NT2/D1 (cell line): Measurements from ENCODE around the gene PFKP.

Experiments used
- DNase-seq: peaks from one replicate; pipeline ENCODE4 v3.0.0-alpha.2; 2011; ENCODE audit warnings: low read depth, low spot score
- H3K27me3 ChIP-seq: 2 replicates; pipeline ENCODE4 v1.6.0; 2011; ENCODE audit warnings: mild to moderate bottlenecking; ENCODE audit not compliant: insufficient read length, insufficient read depth
- H3K36me3 ChIP-seq: 2 replicates; pipeline ENCODE4 v1.6.1; 2011; ENCODE audit warnings: mild to moderate bottlenecking, low read length, mixed read lengths; ENCODE audit not compliant: insufficient read depth, insufficient read length
- H3K4me1 ChIP-seq: 2 replicates; pipeline ENCODE4 v1.5.1; 2011; ENCODE audit not compliant: insufficient read depth, insufficient read length
- H3K4me3 ChIP-seq: 2 replicates; pipeline ENCODE4 v1.5.1; 2011; ENCODE audit warnings: low read depth; ENCODE audit not compliant: insufficient read length
- H3K9ac ChIP-seq: 2 replicates; pipeline ENCODE4 v1.6.0; 2011; ENCODE audit warnings: low read depth; ENCODE audit not compliant: insufficient read length
- H3K9me3 ChIP-seq: 2 replicates; pipeline ENCODE4 v1.5.1; 2011; ENCODE audit warnings: mild to moderate bottlenecking, low read length; ENCODE audit not compliant: insufficient read depth
- SUZ12 ChIP-seq: IDR thresholded peaks from 2 replicates; pipeline ENCODE4 v1.6.1; 2011; ENCODE audit not compliant: insufficient read length, insufficient read depth; ENCODE audit errors: extremely low read depth
- YY1 ChIP-seq: IDR thresholded peaks from 2 replicates; pipeline ENCODE4 v1.6.1; 2011; ENCODE audit not compliant: insufficient read length, insufficient read depth
- ZNF274 ChIP-seq: IDR thresholded peaks from 2 replicates; pipeline ENCODE4 v1.6.1; 2011; ENCODE audit warnings: mild to moderate bottlenecking, low read depth, low read length

The PFKP gene

GRCh38 chr10:3110782-3111620 is 43.7 kb downstream of the PFKP start:
- peaks cover 75% of the 10 kb centered on the region for H3K36me3 ChIP-seq
- TF ChIP-seq SUZ12 (no peak), ZNF274 (no peak), YY1 (no peak)
- no peaks in the 10 kb centered on the region for H3K4me1 ChIP-seq
- no peaks in the 10 kb centered on the region for H3K27me3 ChIP-seq
- DNase-seq: no peak
- no peaks in the 10 kb centered on the region for H3K9me3 ChIP-seq
- H3K4me3 ChIP-seq: no peak overlapping the region
- no peak overlapping the region for H3K9ac ChIP-seq

- H3K4me1 ChIP-seq: no peaks in the 10 kb centered on the region
- no peaks in the 10 kb centered on the region for H3K27me3 ChIP-seq
- DNase-seq: no peak
- H3K4me3 ChIP-seq: no peak overlapping the region
- H3K36me3 ChIP-seq: peaks cover 80% of the 10 kb centered on the region
- no peak overlapping the region for H3K9ac ChIP-seq
- no peaks in the 10 kb centered on the region for H3K9me3 ChIP-seq
- TF ChIP-seq YY1 (no peak), SUZ12 (no peak), ZNF274 (no peak)
These were observed 44.3 kb downstream of the PFKP start for GRCh38 chr10:3111621-3112163.

GRCh38 chr10:3113343-3113720 is 46.0 kb downstream of the PFKP start:
- H3K36me3 ChIP-seq: peaks cover 81% of the 10 kb centered on the region
- no peaks in the 10 kb centered on the region for H3K9me3 ChIP-seq
- H3K4me3 ChIP-seq: no peak overlapping the region
- DNase-seq: no peak
- no peaks in the 10 kb centered on the region for H3K4me1 ChIP-seq
- TF ChIP-seq SUZ12: no peak
- TF ChIP-seq ZNF274: no peak
- TF ChIP-seq YY1: no peak
- H3K9ac ChIP-seq: no peak overlapping the region
- no peaks in the 10 kb centered on the region for H3K27me3 ChIP-seq

GRCh38 chr10:3115685-3116084 is 48.3 kb downstream of the PFKP start:
- Histone ChIP-seq H3K9me3 (no peaks in the 10 kb centered on the region), H3K36me3 (peaks cover 74% of the 10 kb centered on the region)
- TF ChIP-seq YY1 (no peak), ZNF274 (no peak), SUZ12 (no peak)

GRCh38 chr10:3116508-3117100 is 49.3 kb downstream of the PFKP start:
- no peaks in the 10 kb centered on the region for H3K4me1 ChIP-seq
- H3K4me3 ChIP-seq: no peak overlapping the region
- H3K36me3 ChIP-seq: peaks cover 70% of the 10 kb centered on the region
- H3K27me3 ChIP-seq: no peaks in the 10 kb centered on the region
- no peak for DNase-seq
- no peak for TF ChIP-seq YY1
- TF ChIP-seq SUZ12: no peak
- TF ChIP-seq ZNF274: no peak
- H3K9ac ChIP-seq: no peak overlapping the region
- H3K9me3 ChIP-seq: no peaks in the 10 kb centered on the region

More at GRCh38 chr10:3115685-3116084, 48.3 kb downstream of the PFKP start:
- DNase-seq: no peak
- Histone ChIP-seq H3K4me1 (no peaks in the 10 kb centered on the region), H3K4me3 (no peak overlapping the region), H3K27me3 (no peaks in the 10 kb centered on the region), H3K9ac (no peak overlapping the region)

GRCh38 chr10:3117486-3117885 is 50.1 kb downstream of the PFKP start:
- Histone ChIP-seq H3K36me3 (peaks cover 66% of the 10 kb centered on the region), H3K9me3 (no peaks in the 10 kb centered on the region), H3K9ac (no peak overlapping the region), H3K27me3 (no peaks in the 10 kb centered on the region), H3K4me1 (no peaks in the 10 kb centered on the region), H3K4me3 (no peak overlapping the region)
- TF ChIP-seq YY1: no peak
- TF ChIP-seq ZNF274: no peak
- no peak for TF ChIP-seq SUZ12
- no peak for DNase-seq

- Histone ChIP-seq H3K27me3 (no peaks in the 10 kb centered on the region), H3K4me3 (no peak overlapping the region), H3K36me3 (peaks cover 66% of the 10 kb centered on the region), H3K4me1 (no peaks in the 10 kb centered on the region), H3K9me3 (no peaks in the 10 kb centered on the region), H3K9ac (no peak overlapping the region)
- TF ChIP-seq SUZ12 (no peak), ZNF274 (no peak), YY1 (no peak)
- no peak for DNase-seq
These were observed 51.3 kb downstream of the PFKP start for GRCh38 chr10:3118641-3119091.
